Upper lobe of right lung (tissue), 1 donor: ENCODE results near the gene BPNT1. TPM values are rescaled to one million over a fixed set of nuclear protein-coding genes. Genes with fewer than 3 reads are reported as not detected.

Experiments used
- ATAC-seq: fragments of 200-7000 bp; cut with Tn5 transposase; one replicate; pipeline ENCODE4 v1.9.1; 2020; ENCODE audit warnings: mild to moderate bottlenecking, moderate library complexity
- DNase-seq: peaks from one replicate; pipeline ENCODE4 v3.0.0-alpha.2; 2020
- H3K27ac ChIP-seq: fragments of 200-600 bp; one replicate; pipeline ENCODE4 v1.8.0; 2022
- H3K27me3 ChIP-seq: fragments of 200-600 bp; one replicate; pipeline ENCODE4 v1.8.0; 2022; ENCODE audit warnings: mild to moderate bottlenecking
- H3K36me3 ChIP-seq: fragments of 200-600 bp; one replicate; pipeline ENCODE4 v1.8.0; 2022
- H3K4me1 ChIP-seq: fragments of 200-600 bp; one replicate; pipeline ENCODE4 v1.8.0; 2022
- H3K4me3 ChIP-seq: fragments of 200-600 bp; one replicate; pipeline ENCODE4 v1.8.0; 2022; ENCODE audit warnings: mild to moderate bottlenecking
- H3K9me3 ChIP-seq: fragments of 200-600 bp; one replicate; pipeline ENCODE4 v1.8.0; 2022
- intact Hi-C: fragments of 100-400 bp; cut with DNase I; formaldehyde crosslinking; loops from one replicate; pipeline ENCODE4 v1.11.0; 2022
- total RNA-seq: library from RNA; stranded (reverse); fragmentation: NEBNext Ultra II Directional; extraction: Animal tissue kit (Norgen Biotek cat#: 25700); gene quantifications from one replicate; pipeline ENCODE4 v1.2.1, GENCODE V29; 2021
- TF ChIP-seq, protein P1 (sequence below): fragments of 200-600 bp; IDR thresholded peaks from one replicate; pipeline ENCODE4 v1.8.0; 2022; ENCODE audit warnings: antibody characterized with exemption
- donor health status: DM: no; HTN: yes; CAD: no; lungs with severe emphysema.

The BPNT1 gene
- total RNA-seq, 1 donor from 2014 or later = 23.2 TPM

DNA sequence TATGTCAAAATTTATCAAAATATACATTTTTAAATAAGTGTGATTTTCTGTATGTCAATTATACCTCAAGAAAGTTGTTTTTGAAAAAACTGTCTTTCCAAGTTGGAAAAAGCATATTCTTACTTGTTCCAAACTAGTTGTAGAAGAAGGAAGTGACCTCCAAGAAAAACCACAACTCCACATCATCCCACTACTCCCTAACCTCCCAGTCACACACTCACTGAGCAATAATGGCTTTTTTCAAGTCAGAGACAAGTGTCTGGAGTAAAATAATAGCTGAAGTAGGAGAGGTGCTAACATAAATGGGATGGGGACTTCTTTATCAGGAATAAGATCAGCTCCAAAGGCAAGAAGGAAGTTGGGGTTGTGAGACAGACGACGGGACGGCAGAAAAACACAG is 56.7 kb downstream of the BPNT1 start:
- TF ChIP-seq, protein P1, sequence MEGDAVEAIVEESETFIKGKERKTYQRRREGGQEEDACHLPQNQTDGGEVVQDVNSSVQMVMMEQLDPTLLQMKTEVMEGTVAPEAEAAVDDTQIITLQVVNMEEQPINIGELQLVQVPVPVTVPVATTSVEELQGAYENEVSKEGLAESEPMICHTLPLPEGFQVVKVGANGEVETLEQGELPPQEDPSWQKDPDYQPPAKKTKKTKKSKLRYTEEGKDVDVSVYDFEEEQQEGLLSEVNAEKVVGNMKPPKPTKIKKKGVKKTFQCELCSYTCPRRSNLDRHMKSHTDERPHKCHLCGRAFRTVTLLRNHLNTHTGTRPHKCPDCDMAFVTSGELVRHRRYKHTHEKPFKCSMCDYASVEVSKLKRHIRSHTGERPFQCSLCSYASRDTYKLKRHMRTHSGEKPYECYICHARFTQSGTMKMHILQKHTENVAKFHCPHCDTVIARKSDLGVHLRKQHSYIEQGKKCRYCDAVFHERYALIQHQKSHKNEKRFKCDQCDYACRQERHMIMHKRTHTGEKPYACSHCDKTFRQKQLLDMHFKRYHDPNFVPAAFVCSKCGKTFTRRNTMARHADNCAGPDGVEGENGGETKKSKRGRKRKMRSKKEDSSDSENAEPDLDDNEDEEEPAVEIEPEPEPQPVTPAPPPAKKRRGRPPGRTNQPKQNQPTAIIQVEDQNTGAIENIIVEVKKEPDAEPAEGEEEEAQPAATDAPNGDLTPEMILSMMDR = no peak
- intact Hi-C loops = no loop called here

DNA sequence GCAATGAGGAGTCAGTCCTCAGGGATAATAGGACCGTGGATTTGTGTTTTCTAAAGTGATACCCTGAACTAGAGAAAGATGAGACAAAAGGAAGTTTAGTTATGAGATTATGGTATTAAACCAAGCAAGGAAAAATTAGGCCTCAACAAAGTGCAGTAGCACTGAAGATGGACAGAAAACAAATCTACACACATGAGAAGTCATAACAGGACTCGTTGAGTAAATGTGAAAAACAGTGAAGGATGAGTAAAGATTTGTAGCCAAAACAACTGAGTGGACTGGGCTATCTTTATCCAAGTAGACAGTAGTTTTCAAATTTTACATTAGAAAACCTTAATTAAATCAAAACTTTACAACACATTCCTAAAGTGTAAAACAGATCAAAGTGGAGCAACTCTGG is 58.3 kb downstream of the BPNT1 start:
- intact Hi-C loops = no loop called here
- no peak for ATAC-seq
- H3K36me3 ChIP-seq = peaks cover 69% of the 10 kb centered on the region

More for the DNA sequence above, 56.7 kb downstream of the BPNT1 start:
- no peak overlapping the region for H3K27ac ChIP-seq
- H3K4me1 ChIP-seq = no peaks in the 10 kb centered on the region
- no peak for DNase-seq
- H3K36me3 ChIP-seq = peaks cover 67% of the 10 kb centered on the region
- ATAC-seq = no peak
- no peak overlapping the region for H3K4me3 ChIP-seq
- H3K27me3 ChIP-seq = no peaks in the 10 kb centered on the region
- H3K9me3 ChIP-seq = no peaks in the 10 kb centered on the region

DNA sequence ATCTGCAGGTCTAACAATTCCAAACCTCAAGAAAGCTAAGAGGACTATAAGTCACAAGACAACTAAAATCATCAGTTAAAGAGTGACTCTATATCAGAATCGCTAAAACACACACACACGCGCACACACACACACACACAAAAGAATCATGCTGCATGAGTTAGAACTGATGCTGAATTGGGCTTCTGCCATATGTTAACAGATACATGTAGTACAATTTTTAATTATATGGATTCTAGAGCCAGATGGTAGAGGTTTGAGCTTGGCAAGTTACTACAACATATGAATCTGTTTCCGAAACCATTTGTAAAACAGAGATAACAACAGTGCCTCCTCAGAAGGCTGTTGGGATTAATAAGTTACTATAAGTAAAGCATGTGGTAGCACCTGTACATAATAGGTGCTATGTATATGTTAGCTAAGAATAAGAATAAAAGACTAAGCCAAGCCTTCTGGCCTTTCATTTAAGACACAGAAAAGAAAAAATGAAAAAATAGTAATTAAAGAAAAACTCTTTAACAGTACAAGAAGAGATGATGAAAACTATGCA is 61.2 kb downstream of the BPNT1 start:
- intact Hi-C loops = no loop called here
- no peak for DNase-seq
- Histone ChIP-seq H3K27ac (no peak overlapping the region), H3K4me1 (no peaks in the 10 kb centered on the region), H3K27me3 (no peaks in the 10 kb centered on the region), H3K9me3 (no peaks in the 10 kb centered on the region), H3K4me3 (no peak overlapping the region), H3K36me3 (peaks cover 86% of the 10 kb centered on the region)
- no peak for ATAC-seq
- TF ChIP-seq, protein P1 = no peak

More for the DNA sequence above, 58.3 kb downstream of the BPNT1 start:
- TF ChIP-seq, protein P1 = no peak
- no peak overlapping the region for H3K27ac ChIP-seq
- no peaks in the 10 kb centered on the region for H3K9me3 ChIP-seq
- no peaks in the 10 kb centered on the region for H3K27me3 ChIP-seq
- H3K4me3 ChIP-seq = no peak overlapping the region
- H3K4me1 ChIP-seq = no peaks in the 10 kb centered on the region
- DNase-seq = no peak

DNA sequence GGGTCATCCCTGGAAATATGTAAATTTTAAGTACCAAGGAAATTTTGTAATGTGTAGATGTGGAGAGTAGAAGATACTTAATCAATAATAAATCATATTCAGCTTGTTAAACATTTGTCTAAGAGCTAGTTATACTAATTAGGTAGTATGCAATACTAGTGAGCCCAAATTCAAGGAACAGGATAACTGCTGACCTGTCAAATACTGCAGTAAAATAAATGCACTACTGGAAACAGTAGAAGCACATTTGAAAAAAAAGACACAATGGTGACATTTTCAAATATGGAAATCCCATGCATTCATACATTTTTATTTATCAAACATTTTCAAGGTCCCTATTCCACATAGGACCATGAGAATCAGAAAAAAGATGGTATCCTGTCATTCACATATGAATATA is 70.5 kb downstream of the BPNT1 start:
- Histone ChIP-seq H3K4me1 (no peaks in the 10 kb centered on the region), H3K27ac (no peak overlapping the region), H3K36me3 (peaks cover 73% of the 10 kb centered on the region), H3K4me3 (no peak overlapping the region), H3K9me3 (no peaks in the 10 kb centered on the region), H3K27me3 (no peaks in the 10 kb centered on the region)
- TF ChIP-seq, protein P1 = no peak
- no peak for ATAC-seq
- DNase-seq = no peak
- intact Hi-C loops = no loop called here

DNA sequence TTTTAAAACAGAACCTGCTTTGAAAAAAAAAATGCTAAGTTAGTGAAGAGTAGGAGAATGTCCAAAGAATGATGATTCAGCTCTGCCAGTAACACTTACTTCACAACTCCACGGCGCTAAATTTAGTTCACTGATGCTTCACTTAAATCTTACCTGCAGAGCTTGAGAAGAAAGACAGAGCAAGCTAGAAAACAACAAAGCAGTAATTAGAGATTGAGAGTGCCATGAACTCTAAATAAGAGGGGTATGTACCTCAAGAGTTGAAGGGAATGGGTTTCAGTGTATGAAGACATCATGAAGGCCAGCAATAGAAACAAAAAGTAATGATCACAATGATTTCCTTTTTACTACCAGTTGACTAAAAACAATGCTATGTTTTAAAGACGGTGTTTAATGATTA is 76.1 kb downstream of the BPNT1 start:
- DNase-seq = no peak
- no peaks in the 10 kb centered on the region for H3K9me3 ChIP-seq
- H3K27me3 ChIP-seq = no peaks in the 10 kb centered on the region
- H3K4me3 ChIP-seq = no peak overlapping the region
- intact Hi-C loops = no loop called here
- H3K36me3 ChIP-seq = peaks cover 68% of the 10 kb centered on the region
- TF ChIP-seq, protein P1 = no peak
- no peaks in the 10 kb centered on the region for H3K4me1 ChIP-seq
- ATAC-seq = no peak
- H3K27ac ChIP-seq = no peak overlapping the region

DNA sequence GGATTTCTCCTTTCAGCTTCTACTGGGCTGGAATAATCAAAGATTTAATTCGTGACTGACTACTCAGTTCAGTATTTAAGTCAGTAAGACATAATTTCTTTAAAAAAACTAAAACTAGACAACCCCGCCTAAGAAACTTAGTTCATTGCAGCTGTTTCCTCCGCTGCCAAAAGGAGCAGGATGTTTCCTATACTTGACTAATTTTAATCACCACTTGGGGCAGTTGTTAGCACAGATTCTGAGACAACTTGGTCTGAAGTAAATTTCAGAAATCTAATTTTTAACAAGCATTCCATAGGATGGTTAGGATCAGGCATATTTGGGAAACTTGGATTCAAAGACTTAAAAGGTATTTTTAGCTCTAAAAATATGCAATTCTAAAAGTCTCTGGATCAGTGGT is 77.3 kb downstream of the BPNT1 start:
- H3K9me3 ChIP-seq = no peaks in the 10 kb centered on the region
- intact Hi-C loops = no loop called here
- peaks cover 63% of the 10 kb centered on the region for H3K36me3 ChIP-seq
- TF ChIP-seq, protein P1 = no peak
- H3K27ac ChIP-seq = no peak overlapping the region
- H3K4me3 ChIP-seq = no peak overlapping the region
- ATAC-seq (no peak), DNase-seq (no peak)
- no peaks in the 10 kb centered on the region for H3K27me3 ChIP-seq
- H3K4me1 ChIP-seq = no peaks in the 10 kb centered on the region
